Gastrocnemius medialis (tissue), 4 donors: ENCODE measurements around the gene HYLS1. TPM values are rescaled to one million over a fixed set of nuclear protein-coding genes. Genes with fewer than 3 reads are reported as not detected.

ENCODE experiments used
- ATAC-seq, 2 donors: fragments of 150-250 bp; one replicate each; pipeline ENCODE4 v1.9.1; 2016
- DNase-seq, 2 donors: peaks; one replicate each; pipeline ENCODE4 v3.0.0-alpha.2; 2019
- H3K27ac ChIP-seq, 4 donors: fragments of 200-600 bp; sonication (generic); 1 replicate in 1 of 4; 2 replicates in 3 of 4; pipeline ENCODE4 v1.5.1; 2016 to 2018; ENCODE audit warnings: mild to moderate bottlenecking in 2 of 4, moderate library complexity in 1 of 4
- H3K27me3 ChIP-seq, 3 donors: fragments of 200-600 bp; sonication (generic) in 2 of 3; 1 replicate in 1 of 3; 2 replicates in 2 of 3; pipeline versions ENCODE4 v1.5.1 to v1.6.0; 2016 to 2019; ENCODE audit warnings: mild to moderate bottlenecking in 1 of 3, moderate library complexity in 1 of 3
- H3K36me3 ChIP-seq, 2 donors: fragments of 200-600 bp; sonication (generic) in 1 of 2; one replicate each; pipeline ENCODE4 v1.5.1; 2017 to 2018
- H3K4me1 ChIP-seq, 2 donors: fragments of 200-600 bp; sonication (generic) in 1 of 2; one replicate each; pipeline ENCODE4 v1.5.1; 2016 to 2017; ENCODE audit warnings: mild to moderate bottlenecking in 2 of 2
- H3K4me3 ChIP-seq, 4 donors: fragments of 200-600 bp; sonication (generic) in 3 of 4; 1 replicate in 1 of 4; 2 replicates in 3 of 4; pipeline ENCODE4 v1.5.1; 2016 to 2019; ENCODE audit warnings: mild to moderate bottlenecking in 2 of 4
- H3K9me3 ChIP-seq, 3 donors: fragments of 200-600 bp; sonication (generic) in 2 of 3; 1 replicate in 1 of 3; 2 replicates in 2 of 3; pipeline ENCODE4 v1.5.1; 2016 to 2019
- CTCF ChIP-seq, 5 experiments: fragments of 450-650 bp in 3 of 5; fragments of 200-600 bp in 2 of 5; sonication (generic) in 2 of 5; IDR thresholded peaks in 4 of 5; conservative IDR thresholded peaks in 1 of 5; 1 replicate in 4 of 5; 2 replicates in 1 of 5; pipeline ENCODE4 v1.5.1; 2016 to 2019; ENCODE audit warnings: antibody characterized with exemption in 5 of 5, mild to moderate bottlenecking in 3 of 5, moderate library complexity in 3 of 5
- POLR2A ChIP-seq, 2 donors: fragments of 450-650 bp; IDR thresholded peaks; one replicate each; pipeline ENCODE4 v1.6.1; 2017; ENCODE audit warnings: antibody characterized with exemption in 2 of 2, mild to moderate bottlenecking in 2 of 2, moderate library complexity in 2 of 2
- in situ Hi-C, 4 donors: fragments of 200-750 bp; cut with MboI; loops; one replicate each; pipeline versions ENCODE4 v1.15.0 to v1.8.0; 2017; ENCODE audit warnings: low sequenced_read_pairs in 4 of 4
- intact Hi-C: fragments of 100-400 bp; cut with DNase I; formaldehyde crosslinking; loops from one replicate; pipeline ENCODE4 v1.15.1; 2023; ENCODE audit warnings: low total_unique reads
- total RNA-seq, 4 donors: library from RNA; depleted of rRNA; stranded (reverse); fragments of >200 nt; gene quantifications; one replicate each; pipeline versions ENCODE4 v1.1.0 to v1.2.3, GENCODE V29; 2016

HYLS1 gene
- total RNA-seq, 4 donors from 2014 or later = 0.56 to 3.9 (median 1.9) TPM

- no peaks in the 10 kb centered on the region for H3K9me3 ChIP-seq
- H3K4me1 ChIP-seq = peaks cover 0 to 6% of the 10 kb centered on the region in 2 donors
- in situ Hi-C loops = no loop called here
- H3K27me3 ChIP-seq = no peaks in the 10 kb centered on the region
- ATAC-seq = no peak
- intact Hi-C loops = no loop called here
- no peak overlapping the region for H3K27ac ChIP-seq
- no peaks in the 10 kb centered on the region for H3K36me3 ChIP-seq
- no peak overlapping the region for H3K4me3 ChIP-seq
- TF ChIP-seq POLR2A (IDR thresholded peaks at IDR 0.05) = no peak
- DNase-seq = no peak
These were observed 57.7 kb downstream of the HYLS1 start for GRCh38 chr11:125945011-125945796.

GRCh38 chr11:125945797-125946520 lies 58.5 kb downstream of the HYLS1 start, which contains the start of gene VSIG10L2:
VSIG10L2 (plus strand) TSS chr11:125946044; CDS start chr11:125946056, 12 bp downstream.
- Histone ChIP-seq H3K36me3 (no peaks in the 10 kb centered on the region), H3K4me1 (peaks cover 0 to 6% of the 10 kb centered on the region in 2 donors), H3K9me3 (no peaks in the 10 kb centered on the region), H3K27ac (no peak within 1 kb of the TSS), H3K27me3 (no peaks in the 10 kb centered on the region), H3K4me3 (no peak within 1 kb of the TSS)
- in situ Hi-C loops (no loop called here), intact Hi-C loops (no loop called here)
- DNase-seq = no peak
- no peak for TF ChIP-seq POLR2A (IDR thresholded peaks at IDR 0.05)
- no peak for TF ChIP-seq CTCF (IDR thresholded peaks at IDR 0.05 in 4 of 5, conservative IDR thresholded peaks at IDR 0.05 in 1 of 5)
- no peak for ATAC-seq

- intact Hi-C loops = no loop called here
- Histone ChIP-seq H3K27me3 (no peaks in the 10 kb centered on the region), H3K4me3 (no peak overlapping the region), H3K9me3 (no peaks in the 10 kb centered on the region), H3K4me1 (peaks cover 0 to 3% of the 10 kb centered on the region in 2 donors), H3K27ac (no peak overlapping the region), H3K36me3 (no peaks in the 10 kb centered on the region)
- DNase-seq = no peak
- in situ Hi-C loops = no loop called here
- no peak for ATAC-seq
- TF ChIP-seq POLR2A (IDR thresholded peaks at IDR 0.05) (no peak), CTCF (IDR thresholded peaks at IDR 0.05 in 4 of 5, conservative IDR thresholded peaks at IDR 0.05 in 1 of 5) (no peak)
These were observed 59.4 kb downstream of the HYLS1 start for GRCh38 chr11:125946712-125947418.

GRCh38 chr11:125947419-125948277 lies 60.2 kb downstream of the HYLS1 start:
- in situ Hi-C loops = no loop called here
- Histone ChIP-seq H3K27ac (no peak overlapping the region), H3K27me3 (no peaks in the 10 kb centered on the region), H3K9me3 (no peaks in the 10 kb centered on the region), H3K4me1 (peaks cover 0 to 3% of the 10 kb centered on the region in 2 donors), H3K36me3 (no peaks in the 10 kb centered on the region), H3K4me3 (no peak overlapping the region)
- DNase-seq (no peak), ATAC-seq (no peak)
- no peak for TF ChIP-seq POLR2A (IDR thresholded peaks at IDR 0.05)
- intact Hi-C loops = no loop called here
